Breast epithelium (tissue), 4 donors: ENCODE measurements around the gene CDH4. TPM values are rescaled to one million over a fixed set of nuclear protein-coding genes. Genes with fewer than 3 reads are reported as not detected.

Experiments used
- DNase-seq, 2 donors: peaks; one replicate each; pipeline ENCODE4 v3.0.0-alpha.2; 2019; ENCODE audit warnings: low spot score in 2 of 2
- H3K27ac ChIP-seq, 2 donors: fragments of 200-600 bp; sonication (generic) in 1 of 2; one replicate each; pipeline ENCODE4 v1.5.1; 2016 to 2019; ENCODE audit warnings: mild to moderate bottlenecking in 1 of 2
- H3K27me3 ChIP-seq, 2 donors: fragments of 200-600 bp; sonication (generic) in 1 of 2; one replicate each; pipeline versions ENCODE4 v1.5.1 to v1.6.0; 2017 to 2019; ENCODE audit warnings: control low read depth in 1 of 2, mild to moderate bottlenecking in 1 of 2
- H3K36me3 ChIP-seq: fragments of 200-600 bp; one replicate; pipeline ENCODE4 v1.5.1; 2019
- H3K4me1 ChIP-seq, 2 donors: fragments of 200-600 bp; sonication (generic); one replicate each; pipeline ENCODE4 v1.5.1; 2016 to 2019; ENCODE audit warnings: control low read depth in 1 of 2
- H3K4me3 ChIP-seq, 3 donors: fragments of 200-600 bp; sonication (generic); 1 replicate in 2 of 3; 2 replicates in 1 of 3; pipeline ENCODE4 v1.5.1; 2016 to 2019; ENCODE audit warnings: mild to moderate bottlenecking in 3 of 3, moderate library complexity in 2 of 3
- H3K9me3 ChIP-seq, 2 donors: fragments of 200-600 bp; sonication (generic) in 1 of 2; one replicate each; pipeline ENCODE4 v1.5.1; 2016 to 2019; ENCODE audit warnings: control low read depth in 1 of 2
- CTCF ChIP-seq, 3 donors: fragments of 450-650 bp; IDR thresholded peaks; one replicate each; pipeline ENCODE4 v1.5.1; 2016 to 2017; ENCODE audit warnings: antibody characterized with exemption in 3 of 3, mild to moderate bottlenecking in 3 of 3, moderate library complexity in 3 of 3
- POLR2A ChIP-seq: fragments of 450-650 bp; IDR thresholded peaks from one replicate; pipeline ENCODE4 v1.6.1; 2016; ENCODE audit warnings: antibody characterized with exemption, mild to moderate bottlenecking, moderate library complexity
- POLR2AphosphoS5 ChIP-seq, 3 donors: sonication (generic); formaldehyde crosslinking; IDR thresholded peaks; one replicate each; pipeline ENCODE4 v1.6.1; 2017; ENCODE audit warnings: antibody characterized with exemption in 3 of 3
- intact Hi-C: fragments of 100-400 bp; cut with DNase I; formaldehyde crosslinking; loops from one replicate; pipeline ENCODE4 v1.15.1; 2023; ENCODE audit warnings: low total_unique reads
- total RNA-seq, 3 donors: library from RNA; depleted of rRNA; stranded (reverse); fragments of >200 nt; gene quantifications; one replicate each; pipeline ENCODE4 v1.1.0, GENCODE V29; 2016

CDH4 gene
- total RNA-seq, 3 donors from 2014 or later, result under 0.01 TPM; not detected in 2

DNA sequence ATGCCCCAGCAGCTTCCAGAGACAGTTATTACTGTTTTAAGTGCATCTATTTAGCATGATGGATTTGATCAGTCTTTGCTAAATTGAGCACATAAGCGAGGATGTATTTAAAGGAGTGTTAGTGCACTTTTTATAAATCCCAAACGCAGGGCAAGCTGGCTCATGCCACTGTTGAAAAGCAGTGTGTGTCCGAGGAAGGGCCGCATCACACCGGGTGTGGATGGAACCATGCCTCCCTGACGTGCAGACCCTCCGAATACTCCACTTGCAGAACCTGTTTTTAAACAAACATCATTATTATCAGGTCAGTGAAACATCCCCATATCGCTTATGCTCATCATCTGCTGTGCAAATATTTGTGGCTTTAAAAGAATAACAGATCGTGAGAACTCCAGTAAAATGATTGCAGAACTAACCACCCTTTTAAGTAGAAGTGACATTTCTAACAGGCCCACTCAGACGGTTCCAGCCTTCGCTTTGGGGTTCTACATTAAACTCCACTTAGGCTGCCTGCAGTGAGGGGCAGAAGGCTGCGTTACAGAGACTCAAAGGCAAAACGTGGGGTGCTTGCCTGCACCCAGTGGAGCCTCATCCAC is 190.1 kb downstream of the CDH4 start:
- H3K4me1 ChIP-seq, result no peaks in the 10 kb centered on the region
- H3K9me3 ChIP-seq, result no peaks in the 10 kb centered on the region
- peaks cover 0 to 3% of the 10 kb centered on the region in 2 donors for H3K27me3 ChIP-seq
- intact Hi-C loops, result no loop called here
- H3K36me3 ChIP-seq, result no peaks in the 10 kb centered on the region
- TF ChIP-seq CTCF (IDR thresholded peaks at IDR 0.05) (no peak), POLR2AphosphoS5 (IDR thresholded peaks at IDR 0.05) (no peak)
- no peak overlapping the region for H3K27ac ChIP-seq
- H3K4me3 ChIP-seq, result no peak overlapping the region
- no peak for DNase-seq

- Histone ChIP-seq H3K9me3 (no peaks in the 10 kb centered on the region), H3K27me3 (peaks cover 0 to 1% of the 10 kb centered on the region in 2 donors), H3K4me3 (no peak overlapping the region), H3K27ac (no peak overlapping the region), H3K36me3 (no peaks in the 10 kb centered on the region), H3K4me1 (no peaks in the 10 kb centered on the region)
- intact Hi-C loops, result no loop called here
- no peak for TF ChIP-seq CTCF (IDR thresholded peaks at IDR 0.05)
- no peak for TF ChIP-seq POLR2A
- no peak for TF ChIP-seq POLR2AphosphoS5 (IDR thresholded peaks at IDR 0.05)
- no peak for DNase-seq
These were observed 190.7 kb downstream of the CDH4 start for GRCh38 chr20:61442718-61443117.

DNA sequence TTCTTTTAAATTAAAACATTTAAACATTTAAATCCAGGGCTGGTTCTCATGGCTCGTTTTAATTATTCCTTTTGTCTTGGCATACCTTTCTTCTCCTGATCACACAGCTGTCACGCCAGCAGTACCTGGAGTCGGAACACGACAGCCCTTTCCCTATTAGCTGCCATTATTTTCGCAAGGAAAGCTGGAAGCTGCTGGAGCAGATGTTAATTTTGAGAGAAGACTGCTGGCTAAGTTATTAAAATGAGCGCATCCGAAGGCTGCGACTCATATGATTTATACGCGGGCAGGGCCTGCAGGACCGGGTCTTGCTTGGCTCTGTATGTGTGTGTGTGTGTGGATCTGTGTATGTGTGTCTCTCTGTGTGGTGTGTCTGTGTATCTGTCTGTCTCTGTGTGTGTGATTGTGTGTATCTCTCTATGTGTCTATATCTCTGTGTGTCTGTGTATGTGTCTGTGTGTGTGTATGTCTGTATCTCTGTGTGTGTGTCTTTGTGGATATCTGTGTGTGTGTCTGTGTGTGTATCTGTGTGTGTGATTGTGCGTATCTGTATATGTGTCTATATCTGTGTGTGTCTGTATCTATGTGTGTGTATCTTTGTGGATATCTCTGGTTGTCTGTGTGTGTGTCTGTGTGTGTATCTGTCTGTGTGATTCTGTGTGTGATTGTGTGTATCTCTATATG is 191.5 kb downstream of the CDH4 start:
- TF ChIP-seq POLR2AphosphoS5 (IDR thresholded peaks at IDR 0.05) (no peak), CTCF (IDR thresholded peaks at IDR 0.05) (no peak), POLR2A (no peak)
- Histone ChIP-seq H3K27ac (no peak overlapping the region), H3K4me3 (no peak overlapping the region), H3K36me3 (no peaks in the 10 kb centered on the region), H3K9me3 (no peaks in the 10 kb centered on the region), H3K4me1 (no peaks in the 10 kb centered on the region), H3K27me3 (no peaks in the 10 kb centered on the region)
- no peak for DNase-seq
- intact Hi-C loops, result no loop called here

GRCh38 chr20:61444637-61445036 is 192.6 kb downstream of the CDH4 start:
- intact Hi-C loops, result no loop called here
- Histone ChIP-seq H3K27me3 (no peaks in the 10 kb centered on the region), H3K9me3 (no peaks in the 10 kb centered on the region), H3K4me1 (no peaks in the 10 kb centered on the region), H3K36me3 (no peaks in the 10 kb centered on the region), H3K27ac (no peak overlapping the region), H3K4me3 (no peak overlapping the region)
- TF ChIP-seq POLR2AphosphoS5 (IDR thresholded peaks at IDR 0.05) (no peak), CTCF (IDR thresholded peaks at IDR 0.05) (no peak), POLR2A (no peak)
- no peak for DNase-seq

DNA sequence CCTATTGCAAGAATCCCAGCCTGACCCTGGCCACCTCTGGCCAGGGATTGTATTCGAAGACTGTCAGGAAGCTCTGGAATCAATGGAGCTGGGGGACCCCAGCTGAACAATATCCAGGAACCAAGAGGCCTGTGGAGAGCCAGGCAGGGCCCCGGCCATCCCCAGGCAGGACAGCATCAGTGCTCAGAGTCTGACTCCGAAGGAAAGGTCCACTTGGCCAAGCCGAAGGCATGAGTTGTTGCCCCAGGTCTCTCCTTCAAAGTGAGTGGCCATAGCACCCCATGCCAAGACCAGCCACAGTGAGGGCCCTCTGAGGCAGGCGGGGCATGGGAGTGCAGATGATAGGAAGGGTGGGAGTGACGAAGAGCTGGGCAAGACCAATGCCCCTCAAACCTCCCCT is 193.1 kb downstream of the CDH4 start:
- intact Hi-C loops, result no loop called here
- Histone ChIP-seq H3K27ac (no peak overlapping the region), H3K4me3 (no peak overlapping the region), H3K9me3 (no peaks in the 10 kb centered on the region), H3K27me3 (no peaks in the 10 kb centered on the region), H3K4me1 (no peaks in the 10 kb centered on the region), H3K36me3 (no peaks in the 10 kb centered on the region)
- no peak for DNase-seq
- TF ChIP-seq CTCF (IDR thresholded peaks at IDR 0.05) (no peak), POLR2AphosphoS5 (IDR thresholded peaks at IDR 0.05) (no peak), POLR2A (no peak)
